ENCODE data around the gene DDI1. TPM values are rescaled to one million over a fixed set of nuclear protein-coding genes. Genes with fewer than 3 reads are reported as not detected.

Gene DDI1
- total RNA-seq, 6 donors from 2014 or later, result not detected

DNA sequence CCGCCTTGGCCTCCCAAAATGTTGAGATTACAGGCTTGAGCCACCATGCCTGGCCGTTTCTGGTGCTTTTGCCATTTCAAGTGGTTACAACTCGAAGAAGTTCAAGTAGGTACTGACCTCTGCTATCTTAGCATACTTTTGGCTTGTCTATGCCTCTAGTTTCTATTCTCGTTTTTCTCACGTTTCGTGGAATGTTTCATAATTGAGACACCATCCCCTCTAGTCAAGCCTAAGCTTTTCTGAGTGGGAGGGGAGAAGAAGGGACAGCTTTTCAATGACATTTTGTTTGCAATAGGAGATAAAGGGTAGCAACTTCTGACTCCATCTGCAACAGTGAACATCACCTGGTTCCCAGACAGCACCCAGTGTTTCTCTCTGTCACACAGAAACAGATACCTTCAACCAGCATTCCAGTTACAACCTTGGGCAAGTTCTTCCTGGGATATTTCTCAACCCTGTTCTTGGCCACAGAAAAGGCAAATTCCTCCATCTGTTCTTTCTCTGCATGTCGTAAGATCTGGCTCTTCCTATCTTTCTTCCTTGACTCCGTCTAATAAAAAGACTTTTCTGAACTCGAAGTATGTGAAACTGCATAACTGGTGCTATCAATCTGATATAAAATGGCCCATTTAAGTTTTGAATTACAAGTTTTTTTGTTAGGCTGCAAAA, 25.5 kb downstream of the DDI1 start:
- ATAC-seq (ENCODE audit: low FRiP score in 2 of 2), result peak in 1 of 2 donors; percentile 35
- DNase-seq, result no peak
- Histone ChIP-seq H3K27ac (no peak overlapping the region), H3K36me3 (no peaks in the 10 kb centered on the region), H3K9me3 (no peaks in the 10 kb centered on the region), H3K27me3 (no peaks in the 10 kb centered on the region), H3K4me1 (no peaks in the 10 kb centered on the region), H3K4me3 (no peak overlapping the region)
- 58 to 67% methylated on average over 9 of the region's 9 CpGs for WGBS, 2 donors
- TF ChIP-seq POLR2A (IDR thresholded peaks at IDR 0.05) (no peak), POLR2AphosphoS5 (IDR thresholded peaks at IDR 0.05) (no peak), EP300 (IDR thresholded peaks at IDR 0.05) (no peak)
- TF ChIP-seq, protein P1, sequence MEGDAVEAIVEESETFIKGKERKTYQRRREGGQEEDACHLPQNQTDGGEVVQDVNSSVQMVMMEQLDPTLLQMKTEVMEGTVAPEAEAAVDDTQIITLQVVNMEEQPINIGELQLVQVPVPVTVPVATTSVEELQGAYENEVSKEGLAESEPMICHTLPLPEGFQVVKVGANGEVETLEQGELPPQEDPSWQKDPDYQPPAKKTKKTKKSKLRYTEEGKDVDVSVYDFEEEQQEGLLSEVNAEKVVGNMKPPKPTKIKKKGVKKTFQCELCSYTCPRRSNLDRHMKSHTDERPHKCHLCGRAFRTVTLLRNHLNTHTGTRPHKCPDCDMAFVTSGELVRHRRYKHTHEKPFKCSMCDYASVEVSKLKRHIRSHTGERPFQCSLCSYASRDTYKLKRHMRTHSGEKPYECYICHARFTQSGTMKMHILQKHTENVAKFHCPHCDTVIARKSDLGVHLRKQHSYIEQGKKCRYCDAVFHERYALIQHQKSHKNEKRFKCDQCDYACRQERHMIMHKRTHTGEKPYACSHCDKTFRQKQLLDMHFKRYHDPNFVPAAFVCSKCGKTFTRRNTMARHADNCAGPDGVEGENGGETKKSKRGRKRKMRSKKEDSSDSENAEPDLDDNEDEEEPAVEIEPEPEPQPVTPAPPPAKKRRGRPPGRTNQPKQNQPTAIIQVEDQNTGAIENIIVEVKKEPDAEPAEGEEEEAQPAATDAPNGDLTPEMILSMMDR (IDR thresholded peaks at IDR 0.05), result no peak

DNA sequence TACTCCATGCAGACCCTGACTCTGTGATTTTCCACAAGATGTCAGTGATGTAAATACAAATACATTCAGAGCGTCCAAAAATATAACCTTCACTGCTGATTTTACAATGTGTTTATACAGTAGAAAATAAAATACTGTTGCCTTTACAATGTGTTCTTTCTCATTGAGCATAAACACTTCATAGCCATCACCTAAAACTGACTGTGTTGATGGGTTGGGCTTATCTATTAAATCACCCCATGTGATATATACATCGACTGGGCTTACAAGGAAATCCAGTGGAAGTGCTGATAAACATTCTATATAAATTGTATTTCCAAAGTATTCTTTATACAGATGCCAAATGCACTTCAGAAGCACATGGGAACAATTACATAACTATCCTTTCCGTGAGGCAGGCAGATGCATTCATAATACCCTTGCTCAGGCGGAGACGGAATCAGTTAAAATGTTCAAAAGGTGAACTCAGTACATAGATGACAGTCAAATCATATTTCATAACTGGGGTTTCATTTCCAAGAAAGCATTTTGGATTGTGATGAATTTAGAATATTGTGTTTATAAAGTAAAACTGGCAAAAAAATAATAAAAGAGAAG, 27.7 kb downstream of the DDI1 start:
- Histone ChIP-seq H3K27ac (no peak overlapping the region), H3K27me3 (no peaks in the 10 kb centered on the region), H3K4me3 (no peak overlapping the region), H3K36me3 (no peaks in the 10 kb centered on the region), H3K4me1 (no peaks in the 10 kb centered on the region), H3K9me3 (no peaks in the 10 kb centered on the region)
- TF ChIP-seq POLR2A (IDR thresholded peaks at IDR 0.05) (no peak), POLR2AphosphoS5 (IDR thresholded peaks at IDR 0.05) (no peak), EP300 (IDR thresholded peaks at IDR 0.05) (no peak)
- TF ChIP-seq, protein P1 (IDR thresholded peaks at IDR 0.05), result no peak
- 45 to 55% methylated on average over 5 of the region's 5 CpGs for WGBS, 2 donors
- no peak for ATAC-seq (ENCODE audit: low FRiP score in 2 of 2)
- no peak for DNase-seq

DNA sequence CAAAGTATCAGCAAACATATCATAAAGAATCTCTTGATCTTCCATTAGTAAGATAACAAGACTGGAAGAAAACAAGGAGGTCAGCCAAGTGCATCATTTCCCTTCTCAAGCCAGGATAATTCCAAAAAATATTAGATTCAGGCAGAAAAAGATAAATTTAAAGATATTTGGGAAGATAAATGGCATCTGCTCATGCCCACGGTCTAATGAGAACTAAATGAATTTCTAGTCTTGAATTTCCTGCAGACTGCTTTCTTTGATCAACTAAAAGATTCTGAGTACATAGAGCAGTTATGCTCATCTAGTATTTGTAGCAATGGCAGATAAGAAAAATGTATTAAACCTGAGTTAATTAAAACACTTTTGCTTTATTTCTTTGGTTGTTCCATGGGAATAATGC, 31.1 kb downstream of the DDI1 start:
- WGBS, 2 donors, result 50 to 74% methylated on average over 1 of the region's 1 CpG
- DNase-seq, result no peak
- Histone ChIP-seq H3K4me1 (no peaks in the 10 kb centered on the region), H3K27ac (no peak overlapping the region), H3K36me3 (no peaks in the 10 kb centered on the region), H3K4me3 (no peak overlapping the region), H3K9me3 (no peaks in the 10 kb centered on the region), H3K27me3 (no peaks in the 10 kb centered on the region)
- TF ChIP-seq EP300 (IDR thresholded peaks at IDR 0.05), result no peak
- TF ChIP-seq, protein P1 (IDR thresholded peaks at IDR 0.05), result no peak
- no peak for TF ChIP-seq POLR2AphosphoS5 (IDR thresholded peaks at IDR 0.05)
- no peak for TF ChIP-seq POLR2A (IDR thresholded peaks at IDR 0.05)
- ATAC-seq (ENCODE audit: low FRiP score in 2 of 2), result no peak

DNA sequence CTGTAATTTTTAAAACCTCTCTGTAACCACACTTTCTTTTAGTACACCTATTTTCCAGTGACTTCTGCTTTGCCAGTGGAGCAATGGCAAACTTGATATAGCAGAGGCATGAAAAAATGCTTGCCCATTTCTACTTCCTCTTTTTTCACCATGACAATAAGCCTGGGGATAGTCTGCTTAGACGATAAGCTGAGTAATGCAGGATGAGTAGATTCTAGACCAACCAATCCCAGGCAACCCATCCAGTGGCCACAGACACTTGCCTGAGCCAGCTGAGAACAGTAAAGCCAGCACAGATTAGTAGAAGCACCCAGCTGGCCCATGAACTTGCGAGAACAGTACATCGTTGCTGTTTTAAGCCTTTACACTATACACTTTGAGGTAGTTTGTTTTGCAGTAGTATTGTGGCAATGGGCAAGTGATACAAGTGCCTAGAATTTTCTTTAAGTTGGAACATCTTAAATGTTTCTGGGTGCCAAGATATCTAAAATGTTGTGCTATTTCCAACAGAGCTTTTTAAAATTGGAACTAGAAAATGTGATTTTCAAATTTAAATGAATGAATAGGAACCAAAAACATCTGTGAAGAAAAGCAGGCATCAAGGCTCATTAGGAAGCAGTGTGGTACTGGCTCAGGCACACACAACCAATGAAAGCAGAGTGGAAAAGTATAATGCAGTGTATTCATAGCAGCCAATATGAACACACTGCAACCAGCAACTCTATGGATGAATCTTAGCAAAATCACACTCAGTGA, 37.7 kb downstream of the DDI1 start:
- Histone ChIP-seq H3K36me3 (no peaks in the 10 kb centered on the region), H3K4me3 (no peak overlapping the region), H3K27ac (no peak overlapping the region), H3K4me1 (no peaks in the 10 kb centered on the region), H3K27me3 (no peaks in the 10 kb centered on the region), H3K9me3 (no peaks in the 10 kb centered on the region)
- peak in 1 of 2 donors; percentile 78 for ATAC-seq (ENCODE audit: low FRiP score in 2 of 2)
- TF ChIP-seq, protein P1 (IDR thresholded peaks at IDR 0.05), result no peak
- TF ChIP-seq EP300 (IDR thresholded peaks at IDR 0.05) (no peak), POLR2AphosphoS5 (IDR thresholded peaks at IDR 0.05) (no peak), POLR2A (IDR thresholded peaks at IDR 0.05) (no peak)
- WGBS, 2 donors, result 51 to 68% methylated on average over 3 of the region's 3 CpGs
- peak in 1 of 2 donors; percentile 24 for DNase-seq
